ENCODE results near the gene MYO10. TPM values are rescaled to one million over a fixed set of nuclear protein-coding genes. Genes with fewer than 3 reads are reported as not detected.
A peak's percentile ranks its signal among the peaks of the same experiment; 100 is the strongest.

Gene MYO10
- total and polyA plus RNA-seq, 9 donors, result 10.8 to 35.8 (median 16.3) TPM

GRCh38 chr5:16819522-16820167 lies 116.4 kb downstream of the MYO10 start:
- H3K27ac ChIP-seq, result no peak overlapping the region
- TF ChIP-seq POLR2A (IDR thresholded peaks at IDR 0.05) (no peak), EP300 (IDR thresholded peaks at IDR 0.05) (no peak), CTCF (IDR thresholded peaks at IDR 0.05) (no peak)
- WGBS, 3 donors, result 69 to 84% (median 75%) methylated on average over 4 of the region's 4 CpGs
- H3K9me3 ChIP-seq, result no peaks in the 10 kb centered on the region
- peaks cover 8% of the 10 kb centered on the region for H3K4me1 ChIP-seq (ENCODE audit: insufficient read depth)
- H3K27me3 ChIP-seq, result no peaks in the 10 kb centered on the region
- intact Hi-C loops (cut with DNase I), result no loop called here
- no peak for DNase-seq
- no peaks in the 10 kb centered on the region for H3K36me3 ChIP-seq
- no peak overlapping the region for H3K4me3 ChIP-seq

GRCh38 chr5:16815432-16815831 lies 120.7 kb downstream of the MYO10 start:
- Histone ChIP-seq H3K9me3 (no peaks in the 10 kb centered on the region), H3K27ac (no peak overlapping the region), H3K27me3 (no peaks in the 10 kb centered on the region), H3K4me1 (ENCODE audit: insufficient read depth) (peaks cover 20% of the 10 kb centered on the region), H3K4me3 (no peak overlapping the region), H3K36me3 (no peaks in the 10 kb centered on the region)
- DNase-seq, result no peak
- intact Hi-C loops (cut with DNase I), result no loop called here
- no peak for TF ChIP-seq POLR2A (IDR thresholded peaks at IDR 0.05)
- no peak for TF ChIP-seq CTCF (IDR thresholded peaks at IDR 0.05)
- TF ChIP-seq EP300 (IDR thresholded peaks at IDR 0.05), result no peak
- WGBS, 3 donors, result 51 to 72% (median 62%) methylated on average over 3 of the region's 3 CpGs

GRCh38 chr5:16812911-16813310 lies 123.2 kb downstream of the MYO10 start:
- TF ChIP-seq POLR2A (IDR thresholded peaks at IDR 0.05), result no peak
- TF ChIP-seq EP300 (IDR thresholded peaks at IDR 0.05), result no peak
- TF ChIP-seq CTCF (IDR thresholded peaks at IDR 0.05), result no peak
- no peaks in the 10 kb centered on the region for H3K9me3 ChIP-seq
- intact Hi-C loops (cut with DNase I), result no loop called here
- WGBS, 3 donors, result 72 to 81% (median 77%) methylated on average over 4 of the region's 4 CpGs
- no peaks in the 10 kb centered on the region for H3K27me3 ChIP-seq
- H3K4me1 ChIP-seq (ENCODE audit: insufficient read depth), result peaks cover 20% of the 10 kb centered on the region
- peak in 3 of 5 donors; percentile 36 to 60 (median 43) for DNase-seq
- peak overlapping the region in 1 of 2 donors; percentile 49 for H3K27ac ChIP-seq
- H3K4me3 ChIP-seq, result no peak overlapping the region
- no peaks in the 10 kb centered on the region for H3K36me3 ChIP-seq

- peak overlapping the region in 1 of 2 donors; percentile 49 for H3K27ac ChIP-seq
- no peaks in the 10 kb centered on the region for H3K27me3 ChIP-seq
- TF ChIP-seq POLR2A (IDR thresholded peaks at IDR 0.05) (no peak), EP300 (IDR thresholded peaks at IDR 0.05) (no peak), CTCF (IDR thresholded peaks at IDR 0.05) (no peak)
- peaks cover 20% of the 10 kb centered on the region for H3K4me1 ChIP-seq (ENCODE audit: insufficient read depth)
- no peak overlapping the region for H3K4me3 ChIP-seq
- peak in 1 of 5 donors; percentile 35 for DNase-seq
- WGBS, 3 donors, result 20 to 27% (median 25%) methylated on average over 3 of the region's 3 CpGs
- no peaks in the 10 kb centered on the region for H3K36me3 ChIP-seq
- no peaks in the 10 kb centered on the region for H3K9me3 ChIP-seq
- intact Hi-C loops (cut with DNase I), result no loop called here
Observed at GRCh38 chr5:16812448-16812847, 123.6 kb downstream of the MYO10 start.
